ENCODE results near the gene KIF21B.

KIF21B gene

GRCh38 chr1:201044119-201044518 lies 20.6 kb upstream of the KIF21B start:
- no peaks in the 10 kb centered on the region for H3K36me3 ChIP-seq (ENCODE audit: control insufficient read depth, insufficient read depth, low read length)
- H3K27ac ChIP-seq (ENCODE audit: low read length) = no peak overlapping the region
- no peak for DNase-seq (ENCODE audit: low read depth, low spot score)
- H3K4me1 ChIP-seq (ENCODE audit: control insufficient read depth, insufficient read depth, low read length) = no peaks in the 10 kb centered on the region
- no peaks in the 10 kb centered on the region for H3K9me3 ChIP-seq (ENCODE audit: control insufficient read depth, insufficient read depth, low read length)
- H3K27me3 ChIP-seq (ENCODE audit: control insufficient read depth, insufficient read depth, low read length) = no peaks in the 10 kb centered on the region
- WGBS (ENCODE audit: insufficient coverage, insufficient read length) = no CpG with 5 or more reads among the region's 9 CpGs
- no peak overlapping the region for H3K4me3 ChIP-seq (ENCODE audit: low read length)

GRCh38 chr1:201042779-201043461 lies 19.4 kb upstream of the KIF21B start:
- no peak for DNase-seq (ENCODE audit: low read depth, low spot score)
- WGBS (ENCODE audit: insufficient coverage, insufficient read length) = no CpG with 5 or more reads among the region's 13 CpGs
- Histone ChIP-seq H3K27me3 (ENCODE audit: control insufficient read depth, insufficient read depth, low read length) (no peaks in the 10 kb centered on the region), H3K27ac (ENCODE audit: low read length) (no peak overlapping the region), H3K36me3 (ENCODE audit: control insufficient read depth, insufficient read depth, low read length) (no peaks in the 10 kb centered on the region), H3K4me1 (ENCODE audit: control insufficient read depth, insufficient read depth, low read length) (no peaks in the 10 kb centered on the region), H3K4me3 (ENCODE audit: low read length) (no peak overlapping the region), H3K9me3 (ENCODE audit: control insufficient read depth, insufficient read depth, low read length) (no peaks in the 10 kb centered on the region)

GRCh38 chr1:201041011-201041410 lies 17.5 kb upstream of the KIF21B start:
- WGBS (ENCODE audit: insufficient coverage, insufficient read length) = no CpG with 5 or more reads among the region's 2 CpGs
- H3K4me1 ChIP-seq (ENCODE audit: control insufficient read depth, insufficient read depth, low read length) = no peaks in the 10 kb centered on the region
- no peaks in the 10 kb centered on the region for H3K36me3 ChIP-seq (ENCODE audit: control insufficient read depth, insufficient read depth, low read length)
- H3K27ac ChIP-seq (ENCODE audit: low read length) = no peak overlapping the region
- H3K4me3 ChIP-seq (ENCODE audit: low read length) = no peak overlapping the region
- no peak for DNase-seq (ENCODE audit: low read depth, low spot score)
- H3K9me3 ChIP-seq (ENCODE audit: control insufficient read depth, insufficient read depth, low read length) = no peaks in the 10 kb centered on the region
- H3K27me3 ChIP-seq (ENCODE audit: control insufficient read depth, insufficient read depth, low read length) = no peaks in the 10 kb centered on the region

- no CpG with 5 or more reads among the region's 5 CpGs for WGBS (ENCODE audit: insufficient coverage, insufficient read length)
- no peak overlapping the region for H3K4me3 ChIP-seq (ENCODE audit: low read length)
- H3K9me3 ChIP-seq (ENCODE audit: control insufficient read depth, insufficient read depth, low read length) = no peaks in the 10 kb centered on the region
- no peak overlapping the region for H3K27ac ChIP-seq (ENCODE audit: low read length)
- H3K36me3 ChIP-seq (ENCODE audit: control insufficient read depth, insufficient read depth, low read length) = no peaks in the 10 kb centered on the region
- H3K27me3 ChIP-seq (ENCODE audit: control insufficient read depth, insufficient read depth, low read length) = no peaks in the 10 kb centered on the region
- no peaks in the 10 kb centered on the region for H3K4me1 ChIP-seq (ENCODE audit: control insufficient read depth, insufficient read depth, low read length)
- DNase-seq (ENCODE audit: low read depth, low spot score) = no peak
Measured at GRCh38 chr1:201039876-201040275, 16.4 kb upstream of the KIF21B start.

- H3K9me3 ChIP-seq (ENCODE audit: control insufficient read depth, insufficient read depth, low read length) = no peaks in the 10 kb centered on the region
- H3K4me3 ChIP-seq (ENCODE audit: low read length) = no peak overlapping the region
- no peaks in the 10 kb centered on the region for H3K36me3 ChIP-seq (ENCODE audit: control insufficient read depth, insufficient read depth, low read length)
- DNase-seq (ENCODE audit: low read depth, low spot score) = no peak
- no peaks in the 10 kb centered on the region for H3K27me3 ChIP-seq (ENCODE audit: control insufficient read depth, insufficient read depth, low read length)
- no peaks in the 10 kb centered on the region for H3K4me1 ChIP-seq (ENCODE audit: control insufficient read depth, insufficient read depth, low read length)
- H3K27ac ChIP-seq (ENCODE audit: low read length) = no peak overlapping the region
- WGBS (ENCODE audit: insufficient coverage, insufficient read length) = no CpG with 5 or more reads among the region's 2 CpGs
Measured at GRCh38 chr1:201039418-201039817, 15.9 kb upstream of the KIF21B start.

GRCh38 chr1:201038186-201038876 lies 14.8 kb upstream of the KIF21B start:
- Histone ChIP-seq H3K36me3 (ENCODE audit: control insufficient read depth, insufficient read depth, low read length) (no peaks in the 10 kb centered on the region), H3K27me3 (ENCODE audit: control insufficient read depth, insufficient read depth, low read length) (no peaks in the 10 kb centered on the region), H3K4me1 (ENCODE audit: control insufficient read depth, insufficient read depth, low read length) (no peaks in the 10 kb centered on the region), H3K4me3 (ENCODE audit: low read length) (no peak overlapping the region), H3K27ac (ENCODE audit: low read length) (no peak overlapping the region), H3K9me3 (ENCODE audit: control insufficient read depth, insufficient read depth, low read length) (no peaks in the 10 kb centered on the region)
- no CpG with 5 or more reads among the region's 10 CpGs for WGBS (ENCODE audit: insufficient coverage, insufficient read length)
- no peak for DNase-seq (ENCODE audit: low read depth, low spot score)

GRCh38 chr1:201036188-201036842 lies 12.8 kb upstream of the KIF21B start:
- no peaks in the 10 kb centered on the region for H3K4me1 ChIP-seq (ENCODE audit: control insufficient read depth, insufficient read depth, low read length)
- H3K27ac ChIP-seq (ENCODE audit: low read length) = no peak overlapping the region
- DNase-seq (ENCODE audit: low read depth, low spot score) = no peak
- H3K36me3 ChIP-seq (ENCODE audit: control insufficient read depth, insufficient read depth, low read length) = no peaks in the 10 kb centered on the region
- no peaks in the 10 kb centered on the region for H3K9me3 ChIP-seq (ENCODE audit: control insufficient read depth, insufficient read depth, low read length)
- WGBS (ENCODE audit: insufficient coverage, insufficient read length) = no CpG with 5 or more reads among the region's 12 CpGs
- H3K4me3 ChIP-seq (ENCODE audit: low read length) = no peak overlapping the region
- no peaks in the 10 kb centered on the region for H3K27me3 ChIP-seq (ENCODE audit: control insufficient read depth, insufficient read depth, low read length)

- no CpG with 5 or more reads among the region's 4 CpGs for WGBS (ENCODE audit: insufficient coverage, insufficient read length)
- no peak for DNase-seq (ENCODE audit: low read depth, low spot score)
Measured at GRCh38 chr1:201034671-201035070, 11.2 kb upstream of the KIF21B start.

GRCh38 chr1:201032408-201032807 lies 8.9 kb upstream of the KIF21B start:
- Histone ChIP-seq H3K27me3 (ENCODE audit: control insufficient read depth, insufficient read depth, low read length) (no peaks in the 10 kb centered on the region), H3K4me1 (ENCODE audit: control insufficient read depth, insufficient read depth, low read length) (no peaks in the 10 kb centered on the region), H3K4me3 (ENCODE audit: low read length) (no peak overlapping the region), H3K9me3 (ENCODE audit: control insufficient read depth, insufficient read depth, low read length) (no peaks in the 10 kb centered on the region), H3K27ac (ENCODE audit: low read length) (no peak overlapping the region), H3K36me3 (ENCODE audit: control insufficient read depth, insufficient read depth, low read length) (no peaks in the 10 kb centered on the region)
- no CpG with 5 or more reads among the region's 1 CpG for WGBS (ENCODE audit: insufficient coverage, insufficient read length)
- DNase-seq (ENCODE audit: low read depth, low spot score) = no peak

More at GRCh38 chr1:201034671-201035070, 11.2 kb upstream of the KIF21B start:
- H3K36me3 ChIP-seq (ENCODE audit: control insufficient read depth, insufficient read depth, low read length) = no peaks in the 10 kb centered on the region
- no peak overlapping the region for H3K4me3 ChIP-seq (ENCODE audit: low read length)
- no peak overlapping the region for H3K27ac ChIP-seq (ENCODE audit: low read length)
- H3K27me3 ChIP-seq (ENCODE audit: control insufficient read depth, insufficient read depth, low read length) = no peaks in the 10 kb centered on the region
- H3K9me3 ChIP-seq (ENCODE audit: control insufficient read depth, insufficient read depth, low read length) = no peaks in the 10 kb centered on the region
- no peaks in the 10 kb centered on the region for H3K4me1 ChIP-seq (ENCODE audit: control insufficient read depth, insufficient read depth, low read length)

- H3K36me3 ChIP-seq (ENCODE audit: control insufficient read depth, insufficient read depth, low read length) = no peaks in the 10 kb centered on the region
- no peak overlapping the region for H3K4me3 ChIP-seq (ENCODE audit: low read length)
- no peak for DNase-seq (ENCODE audit: low read depth, low spot score)
- WGBS (ENCODE audit: insufficient coverage, insufficient read length) = no CpG with 5 or more reads among the region's 7 CpGs
- no peak overlapping the region for H3K27ac ChIP-seq (ENCODE audit: low read length)
- peaks cover 3% of the 10 kb centered on the region for H3K4me1 ChIP-seq (ENCODE audit: control insufficient read depth, insufficient read depth, low read length)
- H3K9me3 ChIP-seq (ENCODE audit: control insufficient read depth, insufficient read depth, low read length) = no peaks in the 10 kb centered on the region
- no peaks in the 10 kb centered on the region for H3K27me3 ChIP-seq (ENCODE audit: control insufficient read depth, insufficient read depth, low read length)
Measured at GRCh38 chr1:201028461-201028889, 5.0 kb upstream of the KIF21B start.

Measured in iPS DF 6.9 (cell line).